SU-DHL-6 (cell line): ENCODE data around the gene CD209.

ENCODE experiments used
- H2AFZ ChIP-seq: fragments of 200-600 bp; sonication (generic); 2 replicates; pipeline ENCODE4 v1.6.1; 2014; ENCODE audit warnings: low read depth, mild to moderate bottlenecking, moderate library complexity, mixed read lengths, antibody characterized with exemption, low read length; ENCODE audit not compliant: severe bottlenecking
- H3F3A ChIP-seq: fragments of 200-600 bp; shearing (Covaris generic); 2 replicates; pipeline ENCODE4 v1.6.0; 2016; ENCODE audit warnings: antibody characterized with exemption, mild to moderate bottlenecking; ENCODE audit not compliant: insufficient read depth
- H3K27ac ChIP-seq: fragments of 200-600 bp; sonication (generic); 2 replicates; pipeline ENCODE4 v1.5.1; 2016; ENCODE audit warnings: low read depth, mild to moderate bottlenecking, low read length, moderate library complexity, mixed read lengths
- H3K27me3 ChIP-seq: fragments of 200-600 bp; sonication (generic), shearing (Covaris generic); 2 replicates; pipeline ENCODE4 v1.6.0; 2014; ENCODE audit warnings: mild to moderate bottlenecking, low read length
- H3K36me3 ChIP-seq: fragments of 200-600 bp; sonication (generic); 2 replicates; pipeline ENCODE4 v1.6.1; 2014; ENCODE audit warnings: mild to moderate bottlenecking, low read length, mixed read lengths
- H3K4me2 ChIP-seq: fragments of 300-600, 200-600 bp; shearing (Covaris generic), sonication (generic); 2 replicates; pipeline ENCODE4 v1.6.0; 2014; ENCODE audit warnings: low read length, low read depth, mild to moderate bottlenecking; ENCODE audit not compliant: poor library complexity, severe bottlenecking
- H3K4me3 ChIP-seq: fragments of 200-600 bp; sonication (generic); 2 replicates; pipeline ENCODE4 v1.5.1; 2014; ENCODE audit warnings: antibody characterized with exemption, low read length, mild to moderate bottlenecking, mixed read lengths; ENCODE audit not compliant: insufficient read depth, poor library complexity, severe bottlenecking
- H3K79me2 ChIP-seq: fragments of 200-600 bp; sonication (generic); 2 replicates; pipeline ENCODE4 v1.6.1; 2014; ENCODE audit warnings: mild to moderate bottlenecking, low read length, moderate library complexity; ENCODE audit not compliant: insufficient read depth
- H3K9ac ChIP-seq: fragments of 200-600 bp; sonication (generic); 2 replicates; pipeline ENCODE4 v1.7.0; 2014; ENCODE audit warnings: mild to moderate bottlenecking, low read length
- H3K9me2 ChIP-seq: fragments of 200-600 bp; sonication (generic); replicated peaks from 2 replicates; pipeline ENCODE4 v1.6.1; 2014; ENCODE audit warnings: low read length; ENCODE audit not compliant: insufficient read depth
- H3K9me3 ChIP-seq: fragments of 200-600 bp; sonication (generic); 2 replicates; pipeline ENCODE4 v1.6.1; 2014; ENCODE audit warnings: low read length, mixed read lengths; ENCODE audit not compliant: insufficient read depth
- H4K20me1 ChIP-seq: fragments of 200-600 bp; sonication (generic); 2 replicates; pipeline ENCODE4 v1.6.1; 2014; ENCODE audit warnings: low read depth, mild to moderate bottlenecking, antibody characterized with exemption, low read length, moderate library complexity, mixed read lengths
- CTCF ChIP-seq: fragments of 200-600 bp; sonication (generic); IDR thresholded peaks from one replicate; pipeline ENCODE4 v1.5.1; 2017; ENCODE audit warnings: antibody characterized with exemption, mild to moderate bottlenecking, low read length, moderate library complexity; ENCODE audit not compliant: insufficient read depth, poor library complexity, severe bottlenecking
- EZH2phosphoT487 ChIP-seq: fragments of 200-600 bp; sonication (generic), shearing (Covaris generic); conservative IDR thresholded peaks from 2 replicates; pipeline ENCODE4 v1.6.1; 2018; ENCODE audit warnings: mild to moderate bottlenecking, antibody characterized with exemption, low read length, moderate library complexity, mixed read lengths

The CD209 gene

GRCh38 chr19:7731615-7732014 is 15.7 kb downstream of the CD209 start:
- H3K79me2 ChIP-seq, result no peaks in the 10 kb centered on the region
- no peak overlapping the region for H2AFZ ChIP-seq
- no peaks in the 10 kb centered on the region for H4K20me1 ChIP-seq
- H3K27me3 ChIP-seq, result no peaks in the 10 kb centered on the region
- H3K4me3 ChIP-seq, result no peak overlapping the region
- no peaks in the 10 kb centered on the region for H3K9me3 ChIP-seq
- H3K27ac ChIP-seq, result no peak overlapping the region
- H3K9me2 ChIP-seq, result no peaks in the 10 kb centered on the region
- TF ChIP-seq EZH2phosphoT487 (no peak), CTCF (no peak)
- H3K4me2 ChIP-seq, result no peak overlapping the region
- H3K36me3 ChIP-seq, result no peaks in the 10 kb centered on the region
- H3F3A ChIP-seq, result no peaks in the 10 kb centered on the region
- H3K9ac ChIP-seq, result no peak overlapping the region

GRCh38 chr19:7731218-7731595 is 16.1 kb downstream of the CD209 start:
- TF ChIP-seq EZH2phosphoT487 (no peak), CTCF (no peak)
- no peaks in the 10 kb centered on the region for H3K9me2 ChIP-seq
- no peaks in the 10 kb centered on the region for H3K27me3 ChIP-seq
- H3K27ac ChIP-seq, result no peak overlapping the region
- no peaks in the 10 kb centered on the region for H3K9me3 ChIP-seq
- H3F3A ChIP-seq, result no peaks in the 10 kb centered on the region
- H3K4me2 ChIP-seq, result no peak overlapping the region
- H3K79me2 ChIP-seq, result no peaks in the 10 kb centered on the region
- no peak overlapping the region for H3K9ac ChIP-seq
- no peaks in the 10 kb centered on the region for H4K20me1 ChIP-seq
- no peak overlapping the region for H3K4me3 ChIP-seq
- no peak overlapping the region for H2AFZ ChIP-seq
- H3K36me3 ChIP-seq, result no peaks in the 10 kb centered on the region

GRCh38 chr19:7730286-7731217 is 16.8 kb downstream of the CD209 start:
- no peak overlapping the region for H2AFZ ChIP-seq
- H3F3A ChIP-seq, result no peaks in the 10 kb centered on the region
- H3K36me3 ChIP-seq, result no peaks in the 10 kb centered on the region
- no peaks in the 10 kb centered on the region for H3K79me2 ChIP-seq
- H3K27me3 ChIP-seq, result no peaks in the 10 kb centered on the region
- H3K4me3 ChIP-seq, result no peak overlapping the region
- H4K20me1 ChIP-seq, result no peaks in the 10 kb centered on the region
- no peak overlapping the region for H3K4me2 ChIP-seq
- no peak overlapping the region for H3K27ac ChIP-seq
- TF ChIP-seq CTCF (no peak), EZH2phosphoT487 (no peak)
- no peaks in the 10 kb centered on the region for H3K9me3 ChIP-seq
- H3K9ac ChIP-seq, result no peak overlapping the region
- H3K9me2 ChIP-seq, result no peaks in the 10 kb centered on the region
